ENCODE data around the gene TMEM151B.
A peak's percentile ranks its signal among the peaks of the same experiment; 100 is the strongest.

- peak; percentile 7; the same call in 1 of the 2 replicates for TF ChIP-seq POLR2A (IDR thresholded peaks at IDR 0.05; ENCODE audit: low read depth, low read length)
- no peak for TF ChIP-seq POLR2AphosphoS5 (IDR thresholded peaks at IDR 0.05; ENCODE audit: low read depth, low read length)
Observed at GRCh38 chr6:44237021-44237812, 33.0 kb upstream of the TMEM151B start.

Measured in GM12892 (cell line).